ENCODE results near the gene TMEM9.

- TF ChIP-seq CTCF (conservative IDR thresholded peaks at IDR 0.05; ENCODE audit: low read depth, low read length) (no peak), EZH2 (IDR thresholded peaks at IDR 0.05; ENCODE audit: borderline replicate concordance, low read depth, low read length, poor library complexity, severe bottlenecking) (no peak)
Observed at GRCh38 chr1:201109651-201110050, 44.6 kb downstream of the TMEM9 start.

All from A673 (cell line).